Bladder microvascular endothelial cell (primary cell): Measurements from ENCODE around the gene KRTAP12-4. TPM values are rescaled to one million over a fixed set of nuclear protein-coding genes. Genes with fewer than 3 reads are reported as not detected.

Experiments
- total RNA-seq: library from RNA; depleted of rRNA; stranded (reverse); fragments of >200 nt; gene quantifications from 2 replicates; pipeline ENCODE4 v1.2.3, GENCODE V29; 2014

KRTAP12-4 gene, protein sequence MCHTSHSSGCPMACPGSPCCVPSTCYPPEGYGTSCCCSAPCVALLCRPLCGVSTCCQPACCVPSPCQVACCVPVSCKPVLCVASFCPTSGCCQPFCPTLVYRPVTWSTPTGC
- total RNA-seq, result not detected in 2 replicates

DNA sequence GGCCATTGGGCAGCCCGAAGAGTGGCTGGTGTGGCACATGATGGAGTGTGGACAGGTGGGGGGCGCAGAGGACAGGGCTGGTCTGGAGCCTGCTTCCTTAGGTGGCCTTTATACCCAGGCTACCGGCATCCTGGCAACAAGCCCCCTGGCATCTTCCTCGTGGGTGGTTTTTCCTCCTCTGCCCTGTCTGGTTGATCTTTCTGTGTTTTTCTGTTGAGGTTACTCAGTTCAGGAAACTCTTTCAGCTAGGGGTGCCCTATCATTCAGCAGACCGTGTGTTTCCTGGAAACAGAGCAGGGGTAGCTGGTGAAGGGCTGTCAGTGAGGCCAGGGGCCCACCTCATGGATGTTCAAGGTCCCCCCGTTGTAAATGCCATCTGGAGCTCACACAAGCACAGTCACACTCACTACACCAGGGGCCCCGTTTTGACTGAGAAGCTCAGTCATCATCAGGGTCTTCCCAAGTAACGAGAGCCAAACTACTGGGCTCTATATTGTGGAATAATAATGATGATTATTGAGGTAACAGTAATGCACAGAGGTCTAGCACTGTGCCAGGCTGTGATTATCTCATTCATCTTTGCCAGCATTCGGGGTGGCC is at the start of gene KRTAP12-4:
Gene KRTAP12-4 (minus strand): TSS at position 84 of the 600 bp plus-strand sequence. CDS start 45 bp downstream, at position 39.

DNA sequence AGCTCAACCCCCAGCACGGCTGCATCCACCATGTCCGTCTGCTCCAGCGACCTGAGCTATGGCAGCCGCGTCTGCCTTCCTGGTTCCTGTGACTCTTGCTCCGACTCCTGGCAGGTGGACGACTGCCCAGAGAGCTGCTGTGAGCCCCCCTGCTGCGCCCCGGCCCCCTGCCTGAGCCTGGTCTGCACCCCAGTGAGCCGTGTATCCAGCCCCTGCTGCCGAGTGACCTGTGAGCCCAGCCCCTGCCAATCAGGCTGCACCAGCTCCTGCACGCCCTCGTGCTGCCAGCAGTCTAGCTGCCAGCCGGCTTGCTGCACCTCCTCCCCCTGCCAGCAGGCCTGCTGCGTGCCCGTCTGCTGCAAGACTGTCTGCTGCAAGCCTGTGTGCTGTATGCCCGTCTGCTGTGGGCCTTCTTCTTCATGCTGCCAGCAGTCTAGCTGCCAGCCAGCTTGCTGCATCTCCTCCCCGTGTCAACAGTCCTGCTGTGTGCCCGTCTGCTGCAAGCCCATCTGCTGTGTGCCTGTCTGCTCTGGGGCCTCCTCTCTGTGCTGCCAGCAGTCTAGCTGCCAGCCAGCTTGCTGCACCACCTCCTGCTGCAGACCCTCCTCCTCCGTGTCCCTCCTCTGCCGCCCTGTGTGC is 42.8 kb upstream of the KRTAP12-4 start, which contains the start of gene KRTAP10-12:
Gene KRTAP10-12 (plus strand): TSS at position 1 of the 639 bp plus-strand sequence. CDS start 30 bp downstream, at position 31.

DNA sequence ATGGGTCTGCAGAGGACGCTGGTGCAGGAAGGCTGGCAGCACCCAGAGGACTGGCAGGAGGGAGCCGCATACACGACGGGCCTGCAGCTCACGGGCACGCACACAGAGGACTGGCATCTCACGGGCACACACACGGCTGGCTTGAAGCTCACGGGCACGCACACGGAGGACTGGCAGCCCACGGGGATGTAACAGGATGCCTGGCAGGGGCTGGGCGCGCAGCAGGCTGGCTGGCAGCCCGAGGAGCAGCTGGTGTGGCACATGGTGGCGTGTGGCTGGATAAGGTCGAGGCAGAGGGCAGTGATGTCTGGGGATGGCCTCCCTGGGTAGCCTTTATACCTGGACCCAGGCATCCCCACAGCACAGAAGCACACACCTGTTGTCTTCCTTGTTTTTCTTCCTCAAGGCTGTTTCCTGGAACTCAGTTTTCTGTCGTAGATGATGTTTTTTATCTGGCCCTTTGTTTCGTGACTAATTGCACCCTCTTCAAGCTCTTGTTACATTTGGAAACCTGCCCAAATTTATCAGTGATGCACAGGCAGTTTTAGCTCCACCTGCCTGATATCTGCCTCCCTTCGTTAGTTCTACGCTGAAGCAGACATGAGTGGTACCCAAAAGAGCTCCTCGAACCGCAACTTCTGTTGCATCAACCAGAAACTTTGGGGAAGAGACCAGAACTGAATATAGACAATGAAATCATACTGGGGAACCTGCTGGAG is 27.6 kb upstream of the KRTAP12-4 start, which contains the start of gene KRTAP12-1:
Gene KRTAP12-1 (minus strand): TSS at position 303 of the 719 bp plus-strand sequence. CDS start 40 bp downstream, at position 263.

DNA sequence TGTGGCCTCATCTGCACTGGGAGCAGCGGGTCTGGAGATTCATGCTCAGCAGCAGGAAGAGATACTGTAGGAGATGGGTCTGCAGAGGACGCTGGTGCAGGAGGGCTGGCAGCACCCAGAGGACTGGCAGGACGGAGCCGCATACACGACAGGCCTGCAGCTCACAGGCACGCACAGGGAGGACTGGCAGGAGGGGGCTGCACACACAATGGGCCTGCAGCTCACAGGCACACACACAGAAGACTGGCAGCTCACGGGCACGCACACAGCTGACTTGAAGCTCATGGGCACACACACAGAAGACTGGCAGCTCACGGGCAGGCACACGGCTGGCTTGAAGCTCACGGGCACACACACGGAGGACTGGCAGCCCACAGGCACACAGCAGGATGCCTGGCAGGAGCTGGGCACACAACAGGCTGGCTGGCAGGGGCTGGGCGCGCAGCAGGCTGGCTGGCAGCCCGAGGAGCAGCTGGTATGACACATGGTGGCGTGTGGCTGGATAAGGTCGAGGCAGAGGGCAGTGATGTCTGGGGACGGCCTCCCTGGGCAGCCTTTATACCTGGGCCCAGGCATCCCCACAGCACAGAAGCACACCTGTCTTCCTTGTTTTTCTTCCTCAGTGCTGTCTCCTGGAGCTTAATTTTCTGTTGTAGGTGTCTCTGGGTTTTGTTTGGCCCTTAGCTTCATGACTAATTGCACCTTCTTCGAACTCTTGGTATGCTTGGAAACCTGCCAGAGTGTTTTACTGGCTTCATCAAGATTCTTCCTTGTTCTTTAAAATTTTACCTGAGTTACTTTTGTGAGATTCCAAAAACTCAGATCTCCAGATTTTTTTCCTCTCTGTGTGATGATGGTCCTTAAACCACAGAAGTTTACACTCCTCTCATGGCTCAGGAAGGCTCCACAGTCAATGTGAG is 12.2 kb upstream of the KRTAP12-4 start, which contains the start of gene KRTAP12-2:
Gene KRTAP12-2 (minus strand): TSS at position 527 of the 920 bp plus-strand sequence. CDS start 41 bp downstream, at position 486.

DNA sequence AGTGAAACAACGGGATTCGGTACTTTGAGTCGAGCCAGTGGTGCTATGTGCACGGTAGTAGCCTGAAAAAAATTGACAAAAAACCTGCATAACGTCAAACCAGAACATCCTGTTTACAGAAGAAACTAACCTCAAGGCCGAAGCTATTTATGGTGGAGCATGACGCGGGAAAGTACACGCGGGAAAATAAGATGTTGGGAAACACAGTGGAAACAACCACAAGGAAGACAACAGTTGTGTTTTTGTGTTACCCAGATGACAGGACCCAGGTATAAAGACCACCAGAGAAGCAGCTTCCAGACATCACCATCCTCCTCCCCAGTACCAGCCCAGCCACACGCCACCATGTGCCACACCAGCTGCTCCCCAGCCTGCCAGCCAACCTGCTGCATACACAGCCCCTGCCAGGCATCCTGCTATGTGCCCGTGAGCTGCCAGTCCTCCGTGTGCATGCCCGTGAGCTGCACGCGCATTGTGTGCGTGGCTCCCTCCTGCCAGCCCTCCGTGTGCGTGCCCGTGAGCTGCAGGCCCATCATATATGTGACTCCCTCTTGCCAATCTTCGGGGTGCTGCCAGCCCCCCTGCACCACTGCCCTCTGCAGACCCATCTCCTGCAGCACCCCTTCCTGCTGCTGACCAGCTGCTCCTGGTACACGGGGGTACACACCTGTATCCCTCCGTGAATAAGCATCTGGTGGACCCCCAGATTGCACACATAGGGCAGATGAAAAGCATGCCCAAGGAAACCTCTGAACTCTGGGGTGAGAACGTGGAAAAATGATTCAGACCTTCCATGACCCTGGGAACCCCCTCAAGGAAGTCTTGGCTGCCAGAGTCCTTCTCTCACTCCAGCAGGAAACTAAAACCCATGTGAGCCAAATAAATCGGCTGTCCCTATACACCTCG is 3.4 kb upstream of the KRTAP12-4 start, which contains the start of gene KRTAP12-3:
Gene KRTAP12-3 (plus strand): TSS at position 298 of the 906 bp plus-strand sequence. CDS start 48 bp downstream, at position 346.

DNA sequence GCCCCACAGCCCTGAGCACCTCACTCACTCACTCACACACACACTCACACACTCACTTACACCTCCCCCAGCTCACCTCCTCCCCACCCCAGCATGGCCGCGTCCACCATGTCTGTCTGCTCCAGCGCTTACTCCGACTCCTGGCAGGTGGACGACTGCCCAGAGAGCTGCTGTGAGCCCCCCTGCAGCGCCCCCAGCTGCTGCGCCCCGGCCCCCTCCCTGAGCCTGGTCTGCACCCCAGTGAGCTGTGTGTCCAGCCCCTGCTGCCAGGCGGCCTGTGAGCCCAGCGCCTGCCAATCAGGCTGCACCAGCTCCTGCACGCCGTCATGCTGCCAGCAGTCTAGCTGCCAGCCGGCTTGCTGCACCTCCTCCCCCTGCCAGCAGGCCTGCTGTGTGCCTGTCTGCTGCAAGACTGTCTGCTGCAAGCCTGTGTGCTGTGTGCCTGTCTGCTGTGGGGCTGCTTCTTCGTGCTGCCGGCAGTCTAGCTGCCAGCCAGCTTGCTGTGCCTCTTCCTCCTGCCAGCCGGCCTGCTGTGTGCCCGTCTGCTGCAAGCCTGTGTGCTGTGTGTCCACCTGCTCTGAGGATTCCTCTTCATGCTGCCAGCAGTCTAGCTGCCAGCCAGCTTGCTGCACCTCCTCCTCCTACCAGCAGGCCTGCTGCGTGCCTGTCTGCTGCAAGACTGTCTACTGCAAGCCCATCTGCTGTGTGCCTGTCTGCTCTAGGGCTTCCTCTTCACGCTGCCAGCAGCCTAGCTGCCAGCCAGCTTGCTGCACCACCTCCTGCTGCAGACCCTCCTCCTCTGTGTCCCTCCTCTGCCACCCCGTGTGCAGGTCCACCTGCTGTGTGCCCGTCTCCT is 7.9 kb downstream of the KRTAP12-4 start, which contains the start of gene KRTAP10-11:
Gene KRTAP10-11 (plus strand): TSS at position 49 of the 856 bp plus-strand sequence. CDS start 45 bp downstream, at position 94.

DNA sequence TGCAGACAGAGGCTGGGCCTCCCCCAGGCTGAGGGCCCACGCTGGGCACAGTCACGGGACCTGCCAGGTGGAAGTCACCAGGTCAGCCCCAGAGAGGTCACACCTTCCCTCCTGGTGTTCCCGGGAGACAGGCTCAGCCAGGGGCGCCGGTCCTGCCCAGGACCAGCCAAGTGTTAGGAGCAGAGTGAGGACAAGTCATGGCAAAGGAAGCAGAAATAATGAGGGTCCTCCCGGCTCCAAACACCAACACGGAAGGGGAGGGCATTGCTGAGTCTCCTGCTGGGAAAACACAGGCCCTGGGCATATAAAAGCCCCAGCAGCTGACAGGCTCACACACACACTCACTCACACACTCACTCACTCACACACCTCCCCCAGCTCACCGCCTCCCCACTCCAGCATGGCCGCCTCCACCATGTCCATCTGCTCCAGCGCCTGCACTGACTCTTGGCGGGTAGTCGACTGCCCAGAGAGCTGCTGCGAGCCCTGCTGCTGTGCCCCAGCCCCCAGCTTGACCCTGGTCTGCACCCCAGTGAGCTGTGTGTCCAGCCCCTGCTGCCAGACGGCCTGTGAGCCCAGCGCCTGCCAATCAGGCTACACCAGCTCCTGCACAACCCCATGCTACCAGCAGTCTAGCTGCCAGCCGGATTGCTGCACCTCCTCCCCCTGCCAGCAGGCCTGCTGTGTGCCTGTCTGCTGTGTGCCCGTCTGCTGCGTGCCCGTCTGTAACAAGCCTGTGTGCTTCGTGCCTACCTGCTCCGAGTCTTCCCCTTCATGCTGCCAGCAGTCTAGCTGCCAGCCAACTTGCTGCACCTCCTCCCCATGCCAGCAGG is 17.2 kb downstream of the KRTAP12-4 start, which contains the start of gene KRTAP10-10:
Gene KRTAP10-10 (plus strand): TSS at position 339 of the 833 bp plus-strand sequence. CDS start 62 bp downstream, at position 401.

DNA sequence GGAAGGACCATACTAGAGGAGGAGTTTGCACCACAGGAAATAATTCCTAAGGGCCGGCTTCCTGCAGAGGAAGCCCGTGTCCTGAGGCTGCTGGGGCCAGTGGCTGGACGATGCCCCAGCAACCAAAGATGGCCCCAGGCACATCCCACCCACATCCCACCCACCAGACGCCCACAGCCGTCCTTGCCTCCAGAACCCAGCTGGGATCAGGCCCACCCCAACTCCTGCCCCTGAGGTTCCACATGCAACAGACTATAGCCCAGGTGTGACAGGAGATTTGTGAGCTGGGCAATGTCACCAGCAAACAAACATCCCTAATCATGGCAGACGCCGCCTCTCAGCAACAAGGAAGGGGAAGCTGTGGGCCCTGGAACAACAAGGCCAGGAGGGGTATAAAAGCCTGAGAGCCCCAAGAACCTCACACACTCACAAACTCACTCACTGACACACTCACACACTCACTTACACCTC is 27.8 kb downstream of the KRTAP12-4 start, which contains the start of gene KRTAP10-9:
Gene KRTAP10-9 (plus strand): TSS at position 421 of the 471 bp plus-strand sequence. CDS start 79 bp downstream, outside the sequence.

DNA sequence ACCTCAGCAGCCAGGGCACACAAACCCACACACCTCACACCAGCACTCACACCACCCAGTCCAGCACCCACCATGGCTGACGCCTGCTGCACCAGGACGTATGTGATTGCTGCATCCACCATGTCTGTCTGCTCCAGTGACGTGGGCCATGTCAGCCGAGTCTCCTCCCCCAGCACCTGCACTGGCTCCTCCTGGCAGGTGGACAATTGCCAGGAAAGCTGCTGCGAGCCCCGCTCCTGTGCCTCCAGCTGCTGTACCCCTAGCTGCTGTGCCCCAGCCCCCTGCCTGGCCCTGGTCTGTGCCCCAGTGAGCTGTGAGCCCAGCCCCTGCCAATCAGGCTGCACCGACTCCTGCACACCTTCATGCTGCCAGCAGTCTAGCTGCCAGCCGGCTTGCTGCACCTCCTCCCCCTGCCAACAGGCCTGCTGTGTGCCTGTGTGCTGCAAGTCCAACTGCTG is 42.4 kb downstream of the KRTAP12-4 start, which contains the start of gene KRTAP10-8:
Gene KRTAP10-8 (plus strand): TSS at position 51 of the 458 bp plus-strand sequence. CDS start 22 bp downstream, at position 73.

Other genes with a start within 250 kb of the KRTAP12-4 start
- gene LRRC3, start 199.1 kb downstream of the KRTAP12-4 start, total RNA-seq, result 0.97 and 2.0 TPM in 2 replicates
- not detected in 2 replicates for gene KRTAP10-1, start 114.5 kb downstream of the KRTAP12-4 start, total RNA-seq
- gene KRTAP10-2, start 103.2 kb downstream of the KRTAP12-4 start, total RNA-seq, result not detected in 2 replicates
- not detected in 2 replicates for gene KRTAP10-3, start 95.9 kb downstream of the KRTAP12-4 start, total RNA-seq
- gene KRTAP10-4, start 80.9 kb downstream of the KRTAP12-4 start, total RNA-seq, result not detected in 2 replicates
- gene KRTAP10-5, start 74.1 kb downstream of the KRTAP12-4 start, total RNA-seq, result not detected in 2 replicates
- gene KRTAP10-6, start 62.2 kb downstream of the KRTAP12-4 start, total RNA-seq, result not detected in 2 replicates
- not detected in 2 replicates for gene KRTAP10-7, start 54.1 kb downstream of the KRTAP12-4 start, total RNA-seq
- gene KRTAP10-8, start 42.6 kb downstream of the KRTAP12-4 start, total RNA-seq, result not detected in 2 replicates
- not detected in 2 replicates for gene KRTAP10-9, start 27.6 kb downstream of the KRTAP12-4 start, total RNA-seq
- gene KRTAP10-10, start 17.3 kb downstream of the KRTAP12-4 start, total RNA-seq, result not detected in 2 replicates
- gene KRTAP10-11, start 8.2 kb downstream of the KRTAP12-4 start, total RNA-seq, result not detected in 2 replicates
- not detected in 2 replicates for gene KRTAP12-3, start 3.3 kb upstream of the KRTAP12-4 start, total RNA-seq
- gene KRTAP12-2, start 12.3 kb upstream of the KRTAP12-4 start, total RNA-seq, result not detected in 2 replicates
- not detected in 2 replicates for gene KRTAP12-1, start 27.5 kb upstream of the KRTAP12-4 start, total RNA-seq
- gene KRTAP10-12, start 42.5 kb upstream of the KRTAP12-4 start, total RNA-seq, result not detected in 2 replicates
- 0.19 TPM in 1 of 2 replicates, not detected in the other for gene TSPEAR, start 56.9 kb upstream of the KRTAP12-4 start, total RNA-seq
- 61.2 and 109 TPM in 2 replicates for gene UBE2G2, start 147.2 kb upstream of the KRTAP12-4 start, total RNA-seq
- gene SUMO3, start 163.4 kb upstream of the KRTAP12-4 start, total RNA-seq, result 77.9 and 93.5 TPM in 2 replicates
- 258 and 494 TPM in 2 replicates for gene PTTG1IP, start 219.0 kb upstream of the KRTAP12-4 start, total RNA-seq